GM21737 (cell line): Measurements from ENCODE around the gene TERT.

Experiments
- ATAC-seq: cut with Tn5 transposase; IDR thresholded peaks from one replicate; pipeline ENCODE4 v1.9.1; 2021; ENCODE audit warnings: mild to moderate bottlenecking, moderate library complexity; ENCODE audit not compliant: unreplicated experiment

Gene TERT

GRCh38 chr5:1209896-1210776 is 84.7 kb downstream of the TERT start:
- no peak for ATAC-seq

- no peak for ATAC-seq
Measured at GRCh38 chr5:1209489-1209852, 85.4 kb downstream of the TERT start.

GRCh38 chr5:1208743-1209488 is 86.0 kb downstream of the TERT start:
- ATAC-seq, result no peak

GRCh38 chr5:1208221-1208742 is 86.6 kb downstream of the TERT start:
- no peak for ATAC-seq

GRCh38 chr5:1207555-1207954 is 87.3 kb downstream of the TERT start:
- ATAC-seq, result no peak

GRCh38 chr5:1206521-1207412 is 88.1 kb downstream of the TERT start:
- no peak for ATAC-seq

- no peak for ATAC-seq
Measured at GRCh38 chr5:1205255-1206180, 89.3 kb downstream of the TERT start.

GRCh38 chr5:1204693-1205242 is 90.1 kb downstream of the TERT start:
- no peak for ATAC-seq

GRCh38 chr5:1203968-1204692 is 90.7 kb downstream of the TERT start:
- ATAC-seq, result no peak

GRCh38 chr5:1203311-1203967 is 91.4 kb downstream of the TERT start:
- ATAC-seq, result no peak
